ENCODE measurements around the gene GLRX.
"Not testable (repeated sequence)": the region's sequence is repeated elsewhere in the genome, so short reads cannot be mapped to it uniquely, and the experiment has no call there.

The GLRX gene

GRCh38 chr5:95826949-95827891 is 4.7 kb upstream of the GLRX start:
- DNase-seq (ENCODE audit: low spot score), result no peak

GRCh38 chr5:95825495-95825894 is 3.0 kb upstream of the GLRX start:
- DNase-seq (ENCODE audit: low spot score), result no peak

GRCh38 chr5:95824747-95825146 is 2.2 kb upstream of the GLRX start:
- DNase-seq (ENCODE audit: low spot score), result no peak

GRCh38 chr5:95823738-95824609 is 1.4 kb upstream of the GLRX start:
- DNase-seq (ENCODE audit: low spot score), result peak; percentile 16

- no peak for DNase-seq (ENCODE audit: low spot score)
Measured at GRCh38 chr5:95823218-95823737, 752 bp upstream of the GLRX start.

GRCh38 chr5:95822043-95822541 is 434 bp downstream of the GLRX start:
- peak; percentile 51 for DNase-seq (ENCODE audit: low spot score)

GRCh38 chr5:95821110-95822021 is 1.2 kb downstream of the GLRX start:
- DNase-seq (ENCODE audit: low spot score), result no peak

- DNase-seq (ENCODE audit: low spot score), result no peak
Measured at GRCh38 chr5:95818181-95819147, 4.1 kb downstream of the GLRX start.

- peak; percentile 30 for DNase-seq (ENCODE audit: low spot score)
Measured at GRCh38 chr5:95817430-95817829, 5.1 kb downstream of the GLRX start.

- no peak for DNase-seq (ENCODE audit: low spot score)
Measured at GRCh38 chr5:95816776-95817175, 5.8 kb downstream of the GLRX start.

GRCh38 chr5:95816341-95816740 is 6.2 kb downstream of the GLRX start:
- no peak for DNase-seq (ENCODE audit: low spot score)

GRCh38 chr5:95815155-95815729 is 7.3 kb downstream of the GLRX start:
- DNase-seq (ENCODE audit: low spot score), result no peak

- not testable (repeated sequence) for DNase-seq (ENCODE audit: low spot score)
Measured at GRCh38 chr5:95813035-95813434, 9.5 kb downstream of the GLRX start.

GRCh38 chr5:95812074-95812471 is 10.5 kb downstream of the GLRX start:
- DNase-seq (ENCODE audit: low spot score), result no peak

- DNase-seq (ENCODE audit: low spot score), result not testable (repeated sequence)
Measured at GRCh38 chr5:95811461-95812073, 11.0 kb downstream of the GLRX start.

GRCh38 chr5:95811126-95811423 is 11.5 kb downstream of the GLRX start:
- DNase-seq (ENCODE audit: low spot score), result not testable (repeated sequence)

GRCh38 chr5:95810305-95811125 is 12.0 kb downstream of the GLRX start:
- no peak for DNase-seq (ENCODE audit: low spot score)

- no peak for DNase-seq (ENCODE audit: low spot score)
Measured at GRCh38 chr5:95809414-95809960, 13.0 kb downstream of the GLRX start.

All from iPS-NIHi11 (cell line).